ENCODE results near the gene EIF4E1B. TPM values are rescaled to one million over a fixed set of nuclear protein-coding genes. Genes with fewer than 3 reads are reported as not detected.

Gene EIF4E1B
- total RNA-seq, 4 donors from 2014 or later, result not detected

DNA sequence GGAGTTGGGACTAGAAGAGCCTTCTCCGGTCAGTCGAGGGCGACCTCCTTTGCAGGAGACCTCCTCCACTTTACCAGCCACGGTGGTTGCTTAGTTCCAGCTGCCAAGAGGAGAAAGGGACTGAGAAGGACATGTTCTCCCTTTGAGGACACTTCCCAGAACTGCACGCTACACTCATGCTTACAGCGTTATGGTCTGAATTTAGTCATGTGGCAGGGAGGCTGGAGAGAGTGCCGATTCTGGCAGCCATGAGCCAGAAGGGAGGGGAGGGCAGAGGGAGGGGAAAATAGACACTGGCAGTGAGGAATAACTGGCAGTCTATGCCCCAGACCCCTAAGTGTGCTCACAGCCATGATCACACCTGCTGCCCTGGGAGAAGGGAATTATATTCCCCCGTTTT lies 64.6 kb downstream of the EIF4E1B start:
- TF ChIP-seq POLR2AphosphoS5 (IDR thresholded peaks at IDR 0.05) (no peak), POLR2A (IDR thresholded peaks at IDR 0.05; ENCODE audit: low read depth) (no peak)
- TF ChIP-seq, protein P1, sequence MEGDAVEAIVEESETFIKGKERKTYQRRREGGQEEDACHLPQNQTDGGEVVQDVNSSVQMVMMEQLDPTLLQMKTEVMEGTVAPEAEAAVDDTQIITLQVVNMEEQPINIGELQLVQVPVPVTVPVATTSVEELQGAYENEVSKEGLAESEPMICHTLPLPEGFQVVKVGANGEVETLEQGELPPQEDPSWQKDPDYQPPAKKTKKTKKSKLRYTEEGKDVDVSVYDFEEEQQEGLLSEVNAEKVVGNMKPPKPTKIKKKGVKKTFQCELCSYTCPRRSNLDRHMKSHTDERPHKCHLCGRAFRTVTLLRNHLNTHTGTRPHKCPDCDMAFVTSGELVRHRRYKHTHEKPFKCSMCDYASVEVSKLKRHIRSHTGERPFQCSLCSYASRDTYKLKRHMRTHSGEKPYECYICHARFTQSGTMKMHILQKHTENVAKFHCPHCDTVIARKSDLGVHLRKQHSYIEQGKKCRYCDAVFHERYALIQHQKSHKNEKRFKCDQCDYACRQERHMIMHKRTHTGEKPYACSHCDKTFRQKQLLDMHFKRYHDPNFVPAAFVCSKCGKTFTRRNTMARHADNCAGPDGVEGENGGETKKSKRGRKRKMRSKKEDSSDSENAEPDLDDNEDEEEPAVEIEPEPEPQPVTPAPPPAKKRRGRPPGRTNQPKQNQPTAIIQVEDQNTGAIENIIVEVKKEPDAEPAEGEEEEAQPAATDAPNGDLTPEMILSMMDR (IDR thresholded peaks at IDR 0.05), result no peak
- no peak overlapping the region for H3K4me3 ChIP-seq
- intact Hi-C loops (cut with DNase I), result no loop called here
- no peaks in the 10 kb centered on the region for H3K36me3 ChIP-seq
- H3K27ac ChIP-seq (replicated peaks in 1 of 4), result no peak overlapping the region
- peaks cover 0 to 5% (median 0%) of the 10 kb centered on the region in 4 donors for H3K9me3 ChIP-seq
- peaks cover 0 to 7% (median 4%) of the 10 kb centered on the region in 4 donors for H3K4me1 ChIP-seq
- DNase-seq (ENCODE audit: extremely low spot score), result no peak
- WGBS, result 68% methylated on average over 8 of the region's 8 CpGs
- H3K27me3 ChIP-seq, result peaks cover 0 to 100% (median 4%) of the 10 kb centered on the region in 4 donors

Small RNA genes lying within 50 kb of the gene (small RNA-seq; reads per million reads assigned to genes)
- 0 reads per million in 3 donors for gene MIR4281

Other genes starting within 250 kb of the EIF4E1B start
- 10 to 100 TPM in 2 of 4 donors, 1 to 10 TPM in 2; 7.5 to 23.4 (median 10.8) TPM for gene NOP16, start 242.1 kb upstream of the EIF4E1B start, total RNA-seq
- gene HIGD2A, start 241.9 kb upstream of the EIF4E1B start, total RNA-seq, result 100 to 1,000 TPM; 120 to 179 (median 160) TPM
- gene CLTB, start 214.1 kb upstream of the EIF4E1B start, total RNA-seq, result 100 to 1,000 TPM; 220 to 267 (median 239) TPM
- 10 to 100 TPM; 21.2 to 27.3 (median 23.9) TPM for gene FAF2, start 182.3 kb upstream of the EIF4E1B start, total RNA-seq
- gene RNF44, start 93.3 kb upstream of the EIF4E1B start, total RNA-seq, result 10 to 100 TPM; 11.3 to 22.2 (median 18.7) TPM
- gene CDHR2, start 81.3 kb upstream of the EIF4E1B start, total RNA-seq, result under 1 TPM in 1 of 4 donors, not detected in 3; 0.92 TPM
- 1 to 10 TPM in 1 of 4 donors, under 1 TPM in 3; 0.42 to 1.0 (median 0.95) TPM for gene GPRIN1, start 20.5 kb upstream of the EIF4E1B start, total RNA-seq
- gene SNCB, start 141 bp upstream of the EIF4E1B start, total RNA-seq, result not detected
- gene TSPAN17, start 16.8 kb downstream of the EIF4E1B start, total RNA-seq, result 10 to 100 TPM in 3 of 4 donors, 1 to 10 TPM in 1; 8.3 to 18.6 (median 14.8) TPM
- gene UNC5A, start 179.9 kb downstream of the EIF4E1B start, total RNA-seq, result not detected